ENCODE results near the gene FAM111A. TPM values are rescaled to one million over a fixed set of nuclear protein-coding genes. Genes with fewer than 3 reads are reported as not detected.
"Not testable (repeated sequence)": the region's sequence is repeated elsewhere in the genome, so short reads cannot be mapped to it uniquely, and the experiment has no call there.

FAM111A gene, protein sequence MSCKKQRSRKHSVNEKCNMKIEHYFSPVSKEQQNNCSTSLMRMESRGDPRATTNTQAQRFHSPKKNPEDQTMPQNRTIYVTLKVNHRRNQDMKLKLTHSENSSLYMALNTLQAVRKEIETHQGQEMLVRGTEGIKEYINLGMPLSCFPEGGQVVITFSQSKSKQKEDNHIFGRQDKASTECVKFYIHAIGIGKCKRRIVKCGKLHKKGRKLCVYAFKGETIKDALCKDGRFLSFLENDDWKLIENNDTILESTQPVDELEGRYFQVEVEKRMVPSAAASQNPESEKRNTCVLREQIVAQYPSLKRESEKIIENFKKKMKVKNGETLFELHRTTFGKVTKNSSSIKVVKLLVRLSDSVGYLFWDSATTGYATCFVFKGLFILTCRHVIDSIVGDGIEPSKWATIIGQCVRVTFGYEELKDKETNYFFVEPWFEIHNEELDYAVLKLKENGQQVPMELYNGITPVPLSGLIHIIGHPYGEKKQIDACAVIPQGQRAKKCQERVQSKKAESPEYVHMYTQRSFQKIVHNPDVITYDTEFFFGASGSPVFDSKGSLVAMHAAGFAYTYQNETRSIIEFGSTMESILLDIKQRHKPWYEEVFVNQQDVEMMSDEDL
- 21.0 TPM for polyA plus RNA-seq (2013, experiment 1 of 2; ENCODE audit: insufficient read length)
- polyA plus RNA-seq (2013, experiment 2 of 2; ENCODE audit: insufficient read length) = 8.4 TPM

DNA sequence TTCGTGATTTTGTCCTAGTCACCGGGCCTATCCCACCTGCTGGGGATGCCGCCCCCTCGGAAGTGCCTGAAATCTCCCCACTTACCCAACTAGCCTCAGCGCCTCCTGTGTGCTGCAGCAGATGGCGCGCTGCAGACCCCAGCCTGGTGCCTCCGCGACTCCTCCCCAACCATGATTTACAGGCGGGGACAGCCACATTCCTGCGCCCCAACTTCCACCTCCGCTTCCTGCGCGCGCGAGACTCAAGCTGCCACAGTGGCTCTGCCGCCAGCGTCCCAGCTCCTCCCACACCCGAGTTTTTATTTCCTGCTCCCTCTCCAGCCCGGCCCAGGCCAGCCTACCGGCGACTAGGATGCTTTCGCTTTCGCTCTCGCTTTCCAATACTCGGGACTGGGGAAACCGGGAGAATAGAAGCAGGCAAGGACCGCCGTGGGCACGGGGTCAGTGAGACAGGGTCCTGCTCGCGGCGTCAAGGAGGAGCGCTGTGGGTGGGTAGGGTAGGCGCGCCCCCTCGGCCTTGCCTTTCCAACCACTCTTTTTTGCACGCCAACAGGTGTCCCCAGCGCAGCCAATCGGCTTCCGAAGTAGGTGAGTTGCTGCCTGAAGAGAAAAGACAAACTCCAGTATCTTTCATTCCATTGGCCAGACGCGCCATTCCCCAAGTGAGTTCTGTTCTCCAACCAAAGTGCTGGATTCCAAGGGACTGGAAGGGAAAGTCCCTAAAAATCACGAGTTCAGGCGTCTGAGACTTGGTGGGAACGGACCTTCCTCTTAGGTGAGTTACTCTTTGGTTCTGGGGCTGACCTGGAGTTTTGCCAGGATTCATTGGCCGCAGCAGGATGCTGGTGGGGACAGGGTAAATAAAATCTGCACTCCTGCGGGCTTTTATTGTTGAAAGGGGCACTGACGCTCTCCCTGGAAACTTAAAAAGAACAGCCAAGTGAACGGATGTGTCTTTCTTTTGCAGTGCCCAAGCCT, at the start of gene FAM111A:
TSS of gene FAM111A (plus strand) at position 327 of the 978 bp plus-strand sequence. CDS start 6,017 bp downstream, outside the sequence.
- DNase-seq = peak; percentile 86

DNA sequence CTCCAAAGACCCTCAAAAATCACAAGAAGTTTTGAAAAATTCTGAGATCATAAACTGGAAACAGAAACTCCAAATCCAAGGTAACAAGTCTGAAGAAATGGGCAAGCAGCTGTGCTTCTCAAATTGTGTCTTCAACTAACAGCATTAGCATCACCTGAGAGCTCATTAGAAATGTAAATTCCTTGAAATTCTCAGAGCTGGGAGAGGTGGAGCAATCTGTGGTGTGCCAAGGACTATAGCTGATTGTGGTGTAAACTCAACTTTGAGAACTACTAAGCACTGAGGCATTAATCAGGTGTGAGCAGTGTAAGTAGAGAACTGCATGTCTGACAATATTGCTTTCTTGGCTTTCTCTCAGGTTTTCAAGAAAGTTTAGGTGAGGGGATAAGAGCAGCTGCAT, 49.1 kb upstream of the FAM111A start:
- not testable (repeated sequence) for DNase-seq

DNA sequence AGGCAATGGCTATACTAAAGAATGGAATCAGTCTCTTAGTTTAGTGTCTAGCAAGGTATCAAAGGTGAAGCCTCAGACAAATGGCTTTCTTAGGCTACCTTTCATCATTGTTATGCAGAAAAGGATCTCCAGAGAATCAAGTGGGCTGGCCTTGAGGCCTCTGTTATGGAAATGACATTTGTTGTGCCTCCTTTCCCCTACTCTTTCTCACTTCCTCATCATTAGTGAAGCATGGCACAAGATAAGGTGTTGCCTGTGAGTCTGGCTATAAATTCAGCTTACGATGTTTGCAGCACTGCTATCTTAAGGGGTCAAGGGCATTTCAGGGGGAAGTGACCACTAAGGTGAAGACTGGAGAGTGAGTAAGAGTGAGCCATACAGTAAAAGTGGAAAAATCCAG, 47.4 kb upstream of the FAM111A start:
- not testable (repeated sequence) for DNase-seq

DNA sequence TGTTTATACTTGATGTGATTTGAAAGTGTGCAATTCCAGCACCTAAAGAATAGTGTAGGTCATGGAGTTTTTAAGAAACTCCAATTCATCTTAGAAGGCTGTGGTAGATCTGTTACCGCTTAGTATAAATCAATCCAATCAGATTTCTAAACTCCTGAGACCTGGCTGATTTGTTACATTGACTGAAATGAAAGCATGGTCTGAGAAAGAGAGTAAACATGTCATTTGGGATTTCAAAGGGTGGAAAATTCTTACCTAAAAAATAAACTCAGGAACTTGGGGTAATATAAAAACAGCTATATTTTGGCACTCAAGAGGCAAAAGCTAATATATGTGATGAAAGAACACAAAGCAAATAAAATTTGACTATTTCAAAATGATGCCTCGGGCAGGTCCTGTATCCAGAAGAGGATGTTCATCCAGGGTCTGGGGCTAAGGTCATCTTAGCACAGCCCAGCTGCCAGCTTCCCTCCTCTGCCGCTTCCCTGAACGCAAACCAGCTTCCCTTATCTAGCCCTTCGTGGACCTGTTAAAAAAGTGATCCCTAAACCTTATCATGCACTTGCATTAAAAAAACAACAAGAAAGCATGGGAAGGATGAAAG, 46.6 kb upstream of the FAM111A start:
- not testable (repeated sequence) for DNase-seq

DNA sequence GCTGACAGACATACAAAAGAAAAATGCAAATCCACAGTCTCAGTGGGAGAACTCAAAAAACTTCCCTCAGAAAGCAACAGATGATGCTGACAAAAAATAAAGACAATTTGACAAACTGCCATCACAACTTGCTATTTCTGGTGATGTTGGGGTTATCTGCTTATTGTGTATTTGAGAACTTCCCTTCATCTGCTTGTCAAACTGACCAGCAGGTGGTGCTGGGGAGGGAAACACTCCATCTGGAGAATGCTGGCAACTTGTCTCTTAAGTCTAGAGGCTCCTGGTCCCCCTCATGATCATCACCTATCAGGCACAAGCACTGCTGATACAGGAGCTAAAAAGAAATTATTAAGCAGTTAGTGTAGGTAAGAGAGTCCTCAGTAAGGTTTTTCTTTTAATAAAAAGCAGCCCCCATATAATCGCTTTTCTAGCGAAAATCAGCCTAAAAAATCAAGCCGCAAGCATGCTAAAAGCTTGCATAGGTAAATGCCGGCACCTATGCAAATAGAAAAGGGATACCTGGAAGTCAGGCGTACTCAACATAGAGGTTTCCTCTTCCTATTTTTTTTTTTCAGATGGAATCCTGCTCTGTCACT, 45.4 kb upstream of the FAM111A start:
- peak; percentile 54 for DNase-seq

DNA sequence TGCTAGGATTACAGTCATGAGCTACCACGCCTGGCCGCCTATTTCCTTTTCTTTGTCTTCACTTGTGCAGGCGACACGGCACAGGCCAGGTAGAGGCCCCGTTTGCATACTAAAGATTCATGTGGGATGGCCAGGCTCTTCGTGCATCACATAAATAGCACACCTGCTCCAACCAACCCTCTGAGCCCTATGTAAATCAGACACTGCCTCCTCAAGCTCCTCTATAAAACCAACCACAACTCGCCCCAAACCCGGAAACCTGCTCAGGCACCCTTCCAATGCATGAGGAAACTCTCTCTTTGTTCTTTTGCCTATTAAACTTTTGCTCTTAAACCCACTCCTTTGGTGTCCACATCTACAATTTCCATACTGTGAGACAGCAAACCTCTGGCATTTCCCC, 44.7 kb upstream of the FAM111A start:
- DNase-seq = not testable (repeated sequence)

DNA sequence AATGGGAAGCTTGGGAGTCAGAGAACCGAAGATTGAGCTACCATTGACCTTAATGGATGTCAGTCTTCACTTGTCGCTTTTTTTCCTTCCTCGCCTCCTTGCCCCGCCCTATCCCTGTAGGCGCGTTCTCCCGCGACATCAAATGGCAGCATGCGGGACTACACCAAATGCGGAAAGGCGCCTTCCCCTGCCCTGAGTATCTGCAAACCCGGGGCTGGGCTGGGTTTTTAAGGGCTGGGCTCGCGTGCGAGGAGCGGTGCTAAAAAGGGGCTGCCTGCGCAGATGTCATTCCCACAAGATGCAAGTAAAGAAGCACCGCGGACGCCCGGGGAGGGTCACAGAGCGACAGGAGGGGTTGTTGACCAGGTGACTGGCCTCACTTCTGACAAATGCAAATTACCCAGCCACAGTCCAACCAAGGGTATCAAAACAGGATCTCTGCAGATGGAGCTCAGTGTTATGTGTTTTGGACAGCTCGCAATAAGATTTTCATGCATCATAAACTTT, 40.3 kb upstream of the FAM111A start:
- DNase-seq = peak; percentile 56

DNA sequence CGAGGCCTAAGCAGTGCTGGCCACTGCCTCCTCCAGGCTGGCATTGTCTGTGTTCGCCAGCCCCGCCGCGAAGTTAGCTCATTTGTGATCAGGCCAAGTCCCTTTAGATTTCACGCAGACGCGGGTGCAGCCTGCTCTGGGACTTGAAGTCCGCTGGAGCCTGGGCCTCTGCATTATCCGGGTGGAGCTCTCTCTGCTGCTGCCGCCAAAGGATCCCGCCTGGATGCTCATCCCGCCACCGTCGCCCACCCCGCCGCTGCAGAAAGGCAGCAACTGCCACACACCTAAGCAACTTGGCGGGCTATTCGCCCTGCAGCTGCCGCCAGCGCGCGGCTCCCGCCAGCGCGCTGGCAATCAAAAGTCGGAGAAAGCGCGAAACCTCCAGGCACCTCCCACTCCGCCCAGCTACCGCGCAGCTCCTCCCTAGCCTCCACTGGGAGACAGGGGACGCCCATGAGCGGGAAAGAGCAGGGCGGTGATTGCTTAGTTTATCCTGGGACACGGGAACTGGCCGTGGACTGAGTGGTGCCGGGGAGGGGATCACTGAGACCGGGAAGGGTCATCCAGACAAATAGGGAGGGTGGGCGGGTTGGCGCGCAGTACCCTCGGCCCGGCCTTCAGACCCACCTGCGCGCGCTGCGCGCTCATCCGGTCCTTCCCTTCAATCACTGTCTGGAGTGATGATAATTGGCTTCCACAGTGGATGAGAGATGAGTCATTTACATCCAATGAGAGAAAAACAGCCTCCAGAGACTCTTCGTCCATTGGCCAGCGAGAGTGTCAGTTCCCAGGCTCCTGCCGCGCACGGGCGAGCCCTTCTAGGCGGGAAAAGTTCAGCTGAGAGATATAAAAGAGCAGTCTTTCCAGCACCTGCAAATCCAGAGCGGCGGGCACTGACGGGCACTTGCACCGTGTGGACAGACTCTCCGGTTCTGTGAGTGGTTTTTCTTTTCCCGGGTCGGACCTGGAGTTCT, 36.0 kb upstream of the FAM111A start, which contains the start of gene FAM111B:
TSS of gene FAM111B (plus strand) at position 875 of the 974 bp plus-strand sequence. CDS start 2,389 bp downstream, outside the sequence.
- DNase-seq = peak; percentile 97

DNA sequence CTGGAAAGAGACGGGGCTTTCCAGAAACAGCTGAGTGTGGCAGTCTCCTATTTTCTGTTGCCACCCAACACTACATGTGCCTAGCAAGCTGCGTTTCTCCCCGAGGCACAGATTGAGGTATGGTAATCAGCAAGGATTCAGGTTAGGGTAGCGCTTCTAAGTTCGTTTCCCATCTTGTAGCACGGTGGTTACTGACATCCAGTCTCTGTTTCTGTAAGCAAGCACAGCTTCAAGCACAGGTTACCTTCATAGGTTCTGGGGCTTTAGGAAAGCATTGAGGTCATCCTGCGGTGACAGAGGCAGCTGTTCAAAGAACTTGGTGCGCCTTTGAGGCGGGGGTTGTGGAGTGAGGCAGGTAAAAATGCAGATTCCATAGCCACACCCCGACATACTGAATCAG, 34.9 kb upstream of the FAM111A start:
- DNase-seq = not testable (repeated sequence)

DNA sequence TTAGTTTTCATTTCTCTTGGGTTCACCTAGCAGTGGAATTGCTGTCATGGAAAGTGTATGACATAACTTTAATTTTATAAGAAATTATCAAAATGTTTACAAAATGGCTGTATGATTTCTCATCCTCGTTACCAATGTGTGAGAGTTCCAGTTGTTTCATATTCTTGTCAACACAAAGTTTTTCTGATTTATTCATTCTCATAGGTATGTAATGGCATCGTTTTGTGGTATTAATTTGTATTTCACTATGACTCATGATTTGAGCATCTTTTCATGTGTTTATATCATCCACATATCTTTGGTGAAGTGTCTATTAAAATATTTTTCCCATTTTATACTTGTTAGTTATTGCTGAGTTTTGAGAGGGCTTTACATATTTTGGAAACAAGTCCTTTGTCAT, 30.2 kb upstream of the FAM111A start:
- peak; percentile 33 for DNase-seq

DNA sequence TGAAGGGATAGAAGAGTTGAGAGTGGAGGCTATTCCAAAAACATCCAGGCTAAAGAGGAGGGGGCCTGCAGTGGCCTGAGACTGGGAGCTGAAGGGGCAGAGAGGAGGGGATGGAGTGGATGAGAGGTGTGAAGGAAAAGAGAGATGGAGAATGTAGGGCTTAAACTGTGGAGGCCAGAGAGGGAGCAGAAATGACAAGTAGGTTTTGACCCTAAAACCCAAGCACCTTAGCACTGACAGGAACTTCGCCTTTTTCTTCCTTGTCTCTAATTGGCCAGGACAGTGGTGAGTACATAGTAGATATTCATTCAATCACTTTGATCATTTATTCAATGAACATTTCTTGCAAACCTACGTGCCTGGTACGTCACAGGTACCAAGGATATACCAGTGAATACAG, 28.3 kb upstream of the FAM111A start:
- DNase-seq = no peak

DNA sequence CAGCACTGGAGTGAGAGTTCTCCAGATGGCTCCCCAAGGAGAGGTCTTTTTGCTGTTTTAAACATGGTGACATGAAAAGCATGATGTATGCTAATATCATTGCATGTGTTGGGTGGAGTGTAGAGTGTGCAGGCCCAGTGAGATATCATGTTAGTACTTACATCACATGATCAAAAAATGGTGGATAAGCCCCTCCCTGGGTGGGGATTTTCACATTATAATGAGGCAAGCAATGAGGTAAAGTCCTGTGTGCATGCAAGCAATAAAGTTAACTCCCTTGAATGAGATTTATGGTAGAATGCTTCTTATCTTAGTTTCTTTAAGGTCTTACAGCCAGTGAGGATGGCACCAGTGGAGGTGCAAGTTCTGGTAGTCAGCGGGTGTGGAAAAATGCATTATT, 27.1 kb upstream of the FAM111A start:
- no peak for DNase-seq

DNA sequence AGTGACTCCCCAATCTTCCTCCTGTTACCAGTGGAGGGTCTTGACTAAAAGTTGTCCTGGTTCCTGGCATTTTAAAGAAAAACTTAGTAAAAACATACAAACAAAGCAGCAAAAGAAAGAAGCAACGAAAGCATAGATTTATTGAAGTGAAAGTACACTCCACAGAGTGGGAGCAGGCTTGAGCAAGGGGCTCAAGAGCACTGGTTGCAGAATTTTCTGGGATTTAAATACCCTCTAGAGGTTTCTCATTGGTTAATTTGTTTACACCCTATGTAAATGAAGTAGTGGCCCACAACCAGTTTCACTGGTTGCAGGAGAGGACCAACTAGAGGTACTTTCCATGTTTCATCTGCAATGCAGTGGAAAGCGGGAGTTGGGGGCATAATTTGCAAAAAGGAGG, 24.9 kb upstream of the FAM111A start:
- DNase-seq = no peak

DNA sequence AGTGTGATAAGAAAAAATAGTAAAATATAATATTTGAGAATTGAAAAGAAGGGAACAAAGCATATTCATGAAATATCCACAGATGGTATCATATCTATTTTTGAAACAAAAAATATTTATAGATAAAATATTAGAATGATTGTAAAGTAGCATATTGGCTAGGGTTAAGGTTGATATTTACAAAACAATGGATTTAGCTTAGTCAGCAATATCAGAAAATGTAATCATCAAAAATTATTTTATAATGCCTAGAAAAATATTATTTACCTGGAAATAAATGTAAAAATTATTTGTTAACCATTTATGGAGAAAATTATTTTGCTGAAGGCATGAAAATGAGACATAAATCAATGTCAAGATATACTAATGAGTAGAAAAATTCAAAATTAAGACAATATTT, 22.8 kb upstream of the FAM111A start:
- no peak for DNase-seq

DNA sequence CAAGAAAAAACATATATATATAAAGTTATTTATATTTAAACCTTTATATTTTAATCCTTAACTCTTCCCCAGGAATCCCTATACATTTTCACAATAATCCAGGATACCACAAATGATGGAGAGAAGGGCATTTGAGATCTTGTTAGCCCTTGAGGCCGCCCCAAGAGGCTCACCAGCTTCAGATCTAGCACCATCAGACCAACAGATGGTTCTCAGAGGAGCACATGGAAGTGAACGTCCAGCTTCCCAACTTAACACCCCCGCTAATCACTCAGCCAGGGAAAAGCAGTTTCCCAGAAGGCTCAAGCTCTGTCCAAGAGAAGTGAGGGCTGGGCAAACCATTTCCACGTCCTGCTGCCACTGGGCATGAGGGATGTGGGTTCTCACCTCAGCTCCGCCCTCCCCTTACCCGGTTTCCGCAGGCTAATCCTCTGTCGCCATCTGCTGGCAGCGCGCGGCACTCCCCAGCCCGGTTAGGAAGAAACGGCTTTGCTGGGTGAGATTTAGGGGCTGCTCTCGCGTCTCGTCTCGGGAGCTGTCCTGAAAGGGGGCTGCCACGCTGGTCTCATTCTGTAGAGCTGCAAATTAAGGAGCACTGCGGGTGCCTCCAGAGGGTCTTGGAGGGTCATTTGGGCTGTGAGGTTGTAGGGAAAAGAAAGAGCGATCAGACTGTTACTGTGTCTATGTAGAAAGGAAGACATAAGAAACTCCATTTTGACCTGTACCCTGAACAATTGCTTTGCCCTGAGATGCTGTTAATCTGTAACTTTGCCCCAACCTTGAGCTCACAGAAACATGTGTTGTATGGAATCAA, 6.8 kb upstream of the FAM111A start:
- DNase-seq = peak; percentile 72

DNA sequence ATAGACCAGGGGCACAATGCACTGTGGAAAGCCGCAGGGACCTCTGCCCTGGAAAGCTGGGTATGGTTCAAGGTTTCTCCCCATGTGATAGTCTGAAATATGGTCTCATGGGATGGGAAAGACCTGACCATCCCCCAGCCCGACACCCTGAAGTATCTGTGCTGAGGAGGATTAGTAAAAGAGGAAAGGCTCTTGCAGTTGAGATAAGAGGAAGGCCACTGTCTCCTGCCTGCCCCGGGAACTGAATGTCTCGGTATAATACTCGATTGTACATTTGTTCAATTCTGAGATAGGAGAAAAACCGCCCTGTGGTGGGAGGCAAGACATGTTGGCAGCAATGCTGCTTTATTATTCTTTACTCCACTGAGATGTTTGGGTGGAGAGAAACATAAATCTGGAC, 6.1 kb upstream of the FAM111A start:
- DNase-seq = not testable (repeated sequence)

DNA sequence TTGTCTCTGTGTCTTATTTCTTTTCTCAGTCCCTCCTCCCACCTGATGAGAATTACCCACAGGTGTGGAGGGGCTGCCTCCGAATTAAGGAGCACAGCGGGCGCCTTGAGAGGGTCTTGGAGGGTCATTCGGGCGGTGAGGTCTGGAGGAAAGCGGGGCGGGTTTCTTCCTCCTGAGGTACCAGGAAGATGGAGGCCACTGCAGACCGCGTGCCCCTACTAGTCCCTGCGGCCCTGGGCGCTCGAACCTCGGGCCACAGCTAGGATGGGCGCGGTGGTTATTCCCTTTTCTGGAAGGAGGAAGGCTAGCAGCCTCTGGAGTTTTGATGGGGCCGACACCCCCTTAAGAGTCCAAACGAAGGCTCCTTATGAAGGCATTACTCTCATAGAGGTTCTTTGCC, 5.5 kb upstream of the FAM111A start:
- DNase-seq = no peak

DNA sequence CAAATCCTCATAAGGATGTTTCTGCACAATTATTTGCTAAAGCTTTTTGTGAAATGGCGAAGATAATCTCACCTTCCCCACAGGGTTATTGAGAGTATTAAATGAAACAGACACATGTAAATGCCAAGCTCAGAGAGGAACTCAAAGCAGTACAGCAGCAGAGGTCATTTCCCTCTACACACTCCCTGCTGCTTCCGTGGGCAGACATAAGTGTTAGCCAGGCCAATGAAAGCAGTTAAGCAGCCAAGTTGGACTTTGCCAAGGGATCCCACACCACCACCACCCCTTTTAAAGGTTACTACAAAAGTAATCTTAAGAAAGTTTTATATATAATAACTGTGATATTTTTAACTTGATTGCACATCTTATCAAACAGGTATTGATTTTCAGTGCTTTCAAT, 4.0 kb upstream of the FAM111A start:
- DNase-seq = no peak

DNA sequence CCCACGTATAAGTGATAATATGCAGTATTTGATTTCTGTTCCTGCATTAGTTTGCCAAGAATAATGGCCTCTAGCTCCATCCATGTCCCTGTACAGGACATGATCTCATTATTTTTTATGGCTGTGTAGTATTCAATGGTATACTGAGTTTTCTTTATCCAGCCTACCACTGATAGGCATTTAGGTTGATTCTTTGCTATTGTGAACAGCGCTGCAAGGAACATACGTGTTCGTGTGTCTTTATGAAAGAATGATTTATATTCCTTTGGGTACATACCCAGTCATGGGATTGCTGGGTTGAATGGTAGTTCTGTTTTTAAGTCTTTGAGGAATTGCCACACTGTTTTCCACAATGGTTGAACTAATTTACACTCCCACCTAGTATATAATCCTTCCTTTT, 1.5 kb upstream of the FAM111A start:
- DNase-seq = no peak

All from fibroblast of skin of back (primary cell).